ENCODE data around the gene PHF11.
A peak's percentile ranks its signal among the peaks of the same experiment; 100 is the strongest.

PHF11 gene

DNA sequence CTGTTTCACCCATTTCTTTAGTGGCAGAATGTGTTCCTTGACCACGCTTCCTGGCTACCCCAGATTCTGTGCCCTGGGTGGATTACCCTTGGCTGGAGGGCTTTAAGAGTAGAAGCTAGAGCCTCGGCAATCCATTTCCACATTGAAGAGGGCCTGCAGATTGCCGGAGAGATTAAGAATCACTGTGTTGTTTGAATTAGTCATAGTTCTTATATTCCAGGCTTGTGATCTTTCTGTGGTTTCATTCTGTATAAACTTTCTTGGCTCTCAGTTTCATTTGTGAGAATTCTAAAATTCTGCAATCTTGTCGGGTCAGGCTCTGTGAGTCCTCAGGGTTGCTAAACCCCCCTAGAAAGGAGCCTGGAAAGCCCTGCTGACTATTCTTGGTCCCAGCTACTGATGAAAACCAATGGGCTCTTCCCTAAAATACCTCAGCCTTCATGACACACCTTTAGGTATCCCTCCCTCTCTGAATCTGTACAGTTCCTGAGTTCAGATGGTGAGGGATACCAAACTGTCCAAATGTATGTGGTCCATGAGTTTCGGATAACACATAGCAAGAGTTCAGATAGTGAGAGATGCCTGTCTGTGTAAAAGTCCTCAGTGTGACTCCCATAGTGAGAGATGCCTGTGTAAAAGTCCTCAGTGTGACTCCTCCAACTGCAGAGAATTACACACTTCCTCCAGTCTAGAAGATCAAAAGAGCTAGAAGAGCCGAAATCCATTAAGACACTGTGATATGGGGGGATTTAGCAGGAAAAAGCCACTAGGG lies 4.3 kb downstream of the PHF11 start:
- DNase-seq = peak in 1 of 2 donors; percentile 16

DNA sequence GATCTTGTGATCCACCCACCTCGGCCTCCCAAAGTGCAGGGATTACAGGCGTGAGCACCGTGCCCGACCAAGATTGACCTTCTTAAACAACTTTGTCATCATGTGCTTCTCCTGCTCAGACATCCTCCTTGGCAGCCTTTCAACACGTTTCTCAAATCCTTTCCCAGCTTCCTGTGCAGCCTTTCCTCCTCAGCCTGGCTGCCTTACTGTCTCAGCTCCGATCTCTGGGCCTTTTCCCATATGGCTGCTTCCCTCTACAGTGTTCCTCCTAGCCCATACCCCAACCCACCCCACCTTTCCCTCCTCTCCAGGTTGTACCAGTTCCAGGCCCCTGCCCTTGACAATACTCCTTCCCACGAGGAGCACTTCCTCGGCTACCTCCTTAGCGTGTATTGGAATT lies 7.2 kb downstream of the PHF11 start:
- DNase-seq = no peak

DNA sequence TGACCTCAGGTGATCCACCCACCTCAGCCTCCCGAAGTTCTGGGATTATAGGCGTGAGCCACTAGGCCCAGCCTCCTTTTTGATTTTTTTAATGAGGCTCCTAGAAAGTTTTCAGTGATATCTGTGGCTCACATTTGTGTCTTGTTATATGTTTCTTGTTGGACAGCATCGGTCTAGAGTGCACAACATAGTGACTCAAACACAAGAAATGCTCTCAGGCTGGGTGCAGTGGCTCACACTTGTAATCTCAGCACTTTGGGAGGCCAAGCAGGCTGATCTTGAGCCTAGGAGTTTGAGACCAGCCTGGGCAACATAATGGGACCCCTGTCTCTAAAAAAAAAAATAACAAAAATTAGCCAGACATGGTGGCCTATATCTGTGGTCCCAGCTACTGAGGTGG lies 8.2 kb downstream of the PHF11 start:
- no peak for DNase-seq

DNA sequence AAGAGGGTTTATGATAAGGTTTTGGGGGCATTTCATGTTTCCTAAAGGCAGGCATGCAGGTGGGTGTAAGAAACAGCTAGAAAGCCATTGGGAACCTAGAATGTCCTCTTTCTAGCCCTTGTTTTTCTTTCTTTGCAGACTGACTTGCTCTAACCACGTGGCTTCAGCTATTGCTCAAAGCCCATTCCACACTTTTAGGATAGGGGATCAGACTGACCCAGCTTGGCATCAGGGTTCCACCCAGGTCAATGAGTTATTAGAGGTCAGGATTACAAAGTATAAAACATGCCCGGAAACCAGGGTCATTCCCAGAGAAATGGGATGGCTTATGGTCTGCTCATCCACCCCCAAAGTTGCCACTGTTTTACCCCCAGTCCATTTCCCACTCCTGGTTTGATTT lies 16.8 kb downstream of the PHF11 start:
- no peak for DNase-seq

DNA sequence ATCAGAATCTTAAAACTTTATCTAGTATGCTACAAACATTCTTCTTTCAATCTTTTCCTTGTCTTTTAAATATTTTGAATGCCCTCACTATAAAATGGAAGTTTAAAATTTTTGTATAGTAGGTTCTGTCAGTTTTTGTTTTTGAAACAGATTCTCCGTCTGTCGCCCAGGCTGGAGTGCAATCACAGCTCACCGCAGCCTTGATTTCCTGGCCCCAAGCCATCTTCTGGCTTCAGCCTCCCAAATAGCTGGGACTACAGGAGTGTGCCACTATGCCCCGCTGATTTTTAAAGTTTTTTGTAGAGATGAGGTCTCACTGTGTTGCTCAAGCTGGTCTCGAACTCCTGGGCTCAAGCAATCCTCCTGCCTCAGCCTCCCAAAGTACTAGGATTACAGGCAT lies 20.7 kb downstream of the PHF11 start:
- DNase-seq = no peak

DNA sequence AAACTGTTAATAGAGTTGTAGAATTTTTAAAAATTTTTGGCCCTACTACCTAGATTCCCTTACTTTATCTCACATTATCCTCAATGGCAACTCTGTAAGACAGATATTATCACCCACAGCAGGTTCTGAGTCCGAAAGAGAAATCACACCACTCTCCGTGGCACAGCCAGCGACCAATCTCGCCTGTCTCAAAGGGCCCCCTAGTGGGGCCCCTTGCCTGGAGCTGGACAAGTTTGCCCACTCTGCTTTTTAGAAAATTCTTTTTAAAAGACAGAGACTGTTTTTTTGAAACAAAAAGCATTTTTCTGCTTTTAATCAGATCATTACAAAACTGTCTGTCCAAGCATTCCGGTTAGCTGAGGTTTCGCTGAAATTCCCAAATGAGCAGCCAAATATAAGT lies 21.7 kb downstream of the PHF11 start:
- DNase-seq = no peak

DNA sequence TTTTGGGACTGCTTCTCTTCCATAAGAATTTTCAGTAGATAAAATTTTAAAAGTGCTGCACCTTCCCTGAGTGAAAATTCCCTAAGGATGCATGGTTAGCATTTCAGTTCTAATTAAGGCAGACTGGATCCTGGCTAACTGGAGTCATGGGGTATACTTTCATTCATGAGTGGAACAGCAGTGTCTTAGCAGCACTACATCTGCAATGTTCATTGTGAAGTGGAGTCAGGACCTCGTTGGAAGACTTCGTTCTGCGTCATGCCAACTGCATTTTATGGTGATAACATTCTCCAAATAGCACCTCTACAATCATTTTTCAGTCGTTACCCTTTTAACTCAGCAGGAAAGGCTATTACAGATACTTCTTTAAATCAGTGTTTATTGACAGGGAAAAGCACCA lies 25.5 kb downstream of the PHF11 start:
- no peak for DNase-seq

DNA sequence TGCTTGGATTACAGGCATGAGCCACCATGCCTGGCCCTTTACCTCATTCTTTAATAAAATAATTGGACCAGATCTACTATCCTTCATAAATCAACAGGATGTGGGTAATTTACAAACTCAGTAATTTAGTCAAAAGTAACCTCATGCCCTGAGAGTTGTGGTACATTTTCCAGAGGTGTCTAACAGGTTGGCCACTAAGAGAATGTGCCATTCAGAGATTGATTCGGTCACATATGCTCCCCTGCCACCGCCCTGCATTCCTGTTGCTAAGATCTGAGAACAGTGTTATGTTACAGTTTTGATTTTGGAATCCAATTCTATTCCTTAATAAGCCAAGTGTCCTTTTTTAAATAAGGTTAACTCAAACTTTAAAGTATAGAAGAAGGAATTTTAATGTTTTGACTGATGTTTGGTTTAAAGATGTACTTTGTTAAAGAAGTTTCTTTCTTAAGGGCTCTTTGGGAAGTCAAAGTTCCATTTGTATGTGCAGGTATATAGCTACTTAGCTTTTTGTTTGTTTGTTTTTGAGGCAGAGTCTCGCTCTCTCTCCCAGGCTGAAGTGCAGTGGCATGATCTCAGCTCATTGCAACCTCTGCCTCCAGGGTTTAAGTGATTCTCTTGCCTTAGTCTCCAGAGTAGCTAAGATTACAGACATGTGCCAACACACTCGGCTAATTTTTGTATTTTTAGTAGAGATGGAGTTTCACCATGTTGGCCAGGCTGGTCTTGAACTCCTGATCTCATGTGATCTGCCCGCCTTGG lies 29.2 kb downstream of the PHF11 start:
- no peak for DNase-seq

DNA sequence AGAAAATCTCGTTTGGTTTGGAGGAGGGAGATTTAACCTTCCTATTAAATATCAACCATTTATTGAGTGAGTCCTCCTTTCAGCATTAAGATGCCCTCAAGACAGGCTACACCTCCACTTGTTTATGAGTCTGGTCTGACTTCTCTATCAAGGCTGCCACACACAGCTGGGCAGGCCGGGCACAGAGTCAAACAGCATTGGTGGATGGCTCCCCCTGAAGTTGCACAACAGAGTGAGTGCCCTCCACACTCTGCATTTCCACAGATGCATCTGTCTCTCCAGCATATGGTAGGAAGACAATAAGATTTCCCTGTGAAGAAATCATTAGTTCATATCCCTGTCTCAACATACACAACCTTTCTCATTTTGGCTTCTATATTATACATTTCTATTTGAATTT lies 31.4 kb downstream of the PHF11 start:
- DNase-seq = no peak

DNA sequence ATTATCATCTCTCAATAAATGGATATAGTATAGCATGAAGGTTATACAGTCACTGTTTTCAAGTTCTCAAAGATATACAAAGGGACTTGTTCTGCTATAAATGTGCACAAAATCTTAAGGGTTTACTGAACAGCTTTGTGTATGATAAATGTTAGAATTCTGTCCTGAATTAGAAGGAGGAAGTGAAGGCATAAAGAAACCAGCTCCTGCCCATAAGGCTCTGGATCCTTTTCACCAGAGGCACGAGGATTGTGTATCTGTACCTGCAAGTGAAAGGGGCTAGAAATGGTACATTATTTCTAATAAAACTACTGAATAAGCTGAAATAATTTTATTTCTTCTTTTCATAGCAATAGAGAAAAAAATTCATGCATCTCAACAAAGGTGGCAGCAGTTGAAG lies 32.4 kb downstream of the PHF11 start:
- DNase-seq = no peak

DNA sequence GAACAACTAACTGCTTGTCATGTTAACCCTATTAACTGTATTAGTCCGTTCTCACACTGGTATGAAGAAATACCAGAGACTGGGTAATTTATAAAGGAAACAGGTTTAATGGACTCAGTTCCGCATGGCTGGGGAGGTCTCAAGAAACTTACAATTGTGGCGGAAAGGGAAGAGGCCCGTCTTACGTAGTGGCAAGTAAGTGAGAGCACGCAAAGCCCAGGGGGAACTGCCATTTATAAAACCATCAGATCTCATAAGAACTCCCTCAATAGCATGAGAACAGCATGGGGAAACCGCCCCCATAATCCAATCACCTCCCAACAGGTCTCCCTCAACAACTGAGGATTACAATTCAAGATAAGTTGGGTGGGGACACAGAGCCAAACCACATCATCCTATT lies 34.7 kb downstream of the PHF11 start:
- peak; percentile 9 to 29 for DNase-seq

DNA sequence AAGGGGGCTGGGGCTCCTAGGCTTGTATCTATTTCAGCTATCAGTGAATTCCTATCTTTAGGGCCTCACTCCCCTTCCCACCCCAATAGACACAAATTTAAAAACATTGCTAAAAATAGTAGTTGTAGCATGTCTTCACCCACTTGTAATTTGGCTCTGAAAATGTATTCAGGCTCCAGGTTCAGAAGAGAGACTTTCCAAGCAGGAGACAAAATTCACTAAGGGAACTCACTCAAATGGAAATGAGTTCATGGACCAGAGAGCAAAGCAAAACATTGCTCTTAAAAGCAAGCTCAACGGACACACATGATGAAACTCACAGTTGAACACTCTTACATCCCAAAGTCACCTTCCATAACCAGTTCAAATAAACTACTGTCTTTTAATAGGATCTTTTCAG lies 36.8 kb downstream of the PHF11 start:
- no peak for DNase-seq

DNA sequence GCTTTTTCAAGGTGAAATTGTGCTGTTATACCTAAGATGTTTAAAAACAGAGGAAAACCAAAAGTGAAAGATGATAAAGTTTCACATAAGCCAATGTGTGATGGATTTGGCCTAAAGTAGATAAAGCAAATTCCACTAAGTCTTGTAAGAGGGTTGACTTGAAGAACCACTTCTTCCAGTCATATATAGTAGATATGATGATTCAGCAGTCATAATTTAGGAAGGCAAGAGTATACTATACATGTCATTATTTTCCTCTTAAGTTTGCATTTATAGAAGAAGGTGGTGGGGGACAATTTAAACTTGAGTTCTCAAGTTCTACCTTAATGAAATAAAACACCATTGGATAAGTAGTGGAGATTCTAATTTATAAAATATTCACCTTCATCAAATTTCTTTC lies 37.3 kb downstream of the PHF11 start:
- DNase-seq = no peak

DNA sequence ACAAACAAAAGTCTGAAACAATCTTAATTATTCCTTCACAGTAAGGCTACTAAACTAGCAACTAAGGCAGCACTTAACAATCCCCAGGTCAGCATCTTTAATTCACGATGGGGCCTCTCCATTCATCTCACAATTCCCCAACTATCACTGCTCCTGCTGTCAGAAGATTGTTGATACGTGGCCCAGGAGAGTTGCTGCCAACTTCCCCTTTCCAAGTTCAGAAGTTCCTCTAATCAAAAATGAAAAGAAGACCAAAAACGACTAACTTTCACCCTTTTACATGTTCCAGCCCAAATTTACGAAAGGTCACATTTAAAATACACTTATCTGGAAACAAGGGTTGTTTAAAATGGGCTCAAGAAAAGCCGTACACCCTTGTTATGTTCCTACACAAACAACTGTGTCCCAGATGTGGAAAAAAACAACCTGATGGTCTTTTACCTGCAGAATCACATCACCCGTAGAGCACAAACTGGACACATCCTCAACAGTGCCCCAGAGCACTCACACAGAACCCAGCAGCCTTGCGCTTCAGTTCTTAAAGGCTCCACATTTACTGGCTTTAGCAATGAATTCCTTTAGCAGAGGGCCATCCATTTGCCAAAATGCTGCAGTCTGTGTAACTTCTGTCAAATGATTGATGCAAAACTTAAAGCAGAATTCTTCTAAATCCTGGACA lies 38.0 kb downstream of the PHF11 start:
- no peak for DNase-seq

DNA sequence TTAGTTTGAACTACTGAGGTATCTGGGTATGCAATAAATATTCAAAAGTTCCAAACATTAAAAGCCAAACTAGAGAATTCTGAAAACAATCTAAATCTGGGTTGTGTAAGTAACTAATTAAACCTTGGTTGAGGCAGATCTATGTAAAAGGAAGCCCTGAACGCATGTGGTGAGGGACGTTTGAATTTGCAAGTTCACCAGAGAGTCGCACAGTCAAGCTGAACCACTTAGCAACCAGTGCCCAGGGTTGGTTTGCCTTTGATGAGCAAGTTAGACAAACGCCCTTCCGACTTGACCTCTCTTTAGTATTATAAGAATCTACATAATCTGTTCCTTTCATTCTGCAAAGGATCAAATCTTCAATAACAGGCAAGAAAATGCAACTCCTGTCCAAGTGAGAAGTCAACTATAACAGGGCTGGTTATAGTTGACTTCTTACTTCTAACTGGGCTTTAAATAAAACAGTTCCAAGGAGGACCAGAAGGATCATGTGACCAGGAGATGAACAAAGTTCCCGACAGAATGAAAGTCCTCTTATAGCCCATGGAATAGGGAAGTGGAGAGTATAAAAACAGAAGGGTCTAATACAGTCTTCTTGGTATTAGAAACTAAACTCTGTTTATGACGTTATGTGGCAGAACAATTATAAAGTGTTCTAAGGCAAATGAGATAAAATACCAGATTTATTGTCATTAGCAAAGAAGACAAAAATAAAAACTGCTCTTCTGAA lies 40.6 kb downstream of the PHF11 start:
- DNase-seq = no peak

DNA sequence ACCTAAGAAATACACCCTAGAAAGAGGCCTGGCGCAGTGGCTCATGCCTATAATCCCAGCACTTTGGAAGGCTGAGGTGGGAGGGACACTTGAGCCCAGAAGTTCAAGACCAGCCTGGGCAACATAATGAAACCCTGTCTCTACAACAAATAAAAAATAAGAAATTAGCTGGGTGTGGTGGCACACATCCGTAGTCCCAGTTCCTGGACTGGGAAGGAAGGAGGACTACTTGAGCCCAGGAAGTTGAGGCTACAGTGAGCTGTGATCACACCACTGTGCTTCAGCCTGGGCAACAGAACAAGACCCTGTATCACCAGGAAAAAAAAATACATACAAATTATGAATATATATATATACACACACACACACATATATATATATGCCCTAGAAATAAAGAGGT lies 42.7 kb downstream of the PHF11 start:
- DNase-seq = no peak

DNA sequence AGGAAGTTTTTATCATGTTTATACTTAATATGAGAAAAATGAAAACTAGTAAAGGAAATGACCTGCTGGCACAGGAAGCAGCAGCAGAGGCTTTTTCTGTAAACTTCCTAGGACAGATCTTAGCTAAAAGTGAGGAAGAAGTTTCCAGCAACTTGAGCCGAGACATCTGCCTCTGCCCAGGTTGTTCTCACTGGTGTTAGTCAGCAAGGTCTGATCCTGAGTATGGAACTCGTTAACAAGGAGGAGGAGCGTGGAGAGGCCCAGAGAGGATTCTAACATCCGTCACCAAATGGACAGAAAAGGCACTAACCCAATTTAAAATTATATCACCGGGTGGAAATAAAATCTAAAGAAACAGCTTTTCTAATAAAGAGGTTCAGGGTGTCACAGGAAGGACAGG lies 43.6 kb downstream of the PHF11 start:
- DNase-seq = no peak

DNA sequence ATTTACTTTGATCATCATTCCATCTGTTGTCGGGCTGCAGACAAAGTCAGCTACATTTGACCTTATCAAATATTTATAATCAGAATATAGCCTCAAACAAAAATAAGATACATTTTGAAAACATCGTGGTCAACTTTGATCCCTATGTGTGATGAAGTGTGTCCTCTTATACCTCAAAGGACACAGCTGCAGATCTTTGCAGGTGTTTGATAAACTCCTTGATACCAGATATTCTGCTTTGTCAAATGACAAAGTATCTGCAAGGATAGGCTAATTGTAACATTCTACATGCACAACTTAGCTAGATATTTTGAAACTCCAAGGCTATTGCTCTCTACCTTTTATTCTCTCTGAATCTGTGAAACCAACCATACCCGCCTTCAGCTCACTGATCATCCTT lies 44.0 kb downstream of the PHF11 start:
- no peak for DNase-seq

DNA sequence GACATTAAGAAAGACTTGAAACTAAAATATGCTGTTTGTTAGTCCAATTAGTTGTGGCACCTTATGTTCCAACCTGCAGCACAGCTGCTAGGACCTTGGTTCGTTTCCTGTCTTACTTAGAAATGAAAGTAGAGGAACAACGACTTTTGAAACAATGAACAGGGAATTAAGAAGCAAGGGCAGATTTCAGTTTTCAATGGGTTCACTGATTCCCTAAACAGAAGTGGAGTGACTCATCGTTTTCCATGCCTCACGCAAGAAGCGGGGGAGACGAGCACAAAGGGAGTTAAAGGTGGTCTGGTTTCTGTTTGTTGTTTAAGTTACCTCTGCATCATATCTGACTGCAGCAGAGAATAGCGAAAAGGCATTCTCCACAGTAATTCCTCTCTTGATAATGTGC lies 44.8 kb downstream of the PHF11 start:
- no peak for DNase-seq

DNA sequence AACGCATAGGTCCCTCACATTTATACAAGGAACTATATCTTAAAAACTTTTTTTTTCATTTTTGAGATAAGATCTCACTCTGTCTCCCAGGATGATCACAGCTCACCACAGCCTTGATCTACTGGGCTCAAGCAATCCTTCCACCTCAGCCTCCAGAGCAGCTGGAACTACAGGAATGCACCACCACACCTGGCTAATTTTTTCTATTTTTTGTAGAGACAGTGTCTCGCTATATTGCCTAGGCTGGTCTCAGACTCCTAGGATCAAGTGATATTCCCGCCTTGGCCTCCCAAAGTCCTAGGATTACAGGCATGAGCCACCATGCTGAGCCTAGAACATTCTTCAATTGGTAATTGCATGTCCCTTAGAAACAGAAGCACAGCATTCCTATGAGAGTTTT lies 47.9 kb downstream of the PHF11 start:
- no peak for DNase-seq

DNA sequence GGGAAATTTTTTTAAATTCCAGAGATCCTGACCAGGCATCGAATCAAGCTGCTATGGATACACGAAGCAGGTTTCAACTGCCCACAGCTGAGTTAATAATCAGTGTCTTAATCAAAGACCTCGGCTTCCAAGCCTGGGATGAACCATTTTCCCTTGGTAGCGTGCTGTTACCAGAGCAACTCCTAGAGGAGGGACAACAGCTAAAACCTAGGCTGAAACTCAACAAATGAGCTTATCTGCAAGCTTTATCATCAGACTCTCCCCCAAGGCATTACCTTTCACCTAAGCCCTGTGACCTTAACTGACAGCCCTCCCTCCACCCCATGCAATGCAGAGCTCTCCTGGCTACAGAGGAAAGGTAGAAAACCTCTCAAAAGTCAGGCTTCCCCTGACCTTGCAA lies 49.9 kb downstream of the PHF11 start:
- DNase-seq = no peak

DNA sequence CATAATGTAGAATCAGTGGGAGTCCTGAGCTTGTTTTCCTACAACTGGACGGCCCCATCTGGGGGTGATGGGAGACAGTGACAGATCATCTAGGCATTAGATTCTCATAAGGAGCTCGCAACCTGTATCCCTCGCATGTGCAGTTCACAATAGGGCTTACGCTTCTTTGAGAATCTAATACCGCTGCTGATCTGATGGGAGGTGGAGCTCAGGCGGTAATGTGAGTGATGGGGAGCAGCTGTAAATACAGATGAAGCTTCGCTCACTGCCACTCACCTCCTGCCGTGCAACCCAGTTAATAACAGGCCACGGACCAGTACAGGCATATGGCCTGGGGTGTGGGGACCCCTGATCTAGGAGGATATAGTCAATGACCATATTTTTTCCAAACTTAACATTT lies 50.8 kb downstream of the PHF11 start:
- DNase-seq = no peak

DNA sequence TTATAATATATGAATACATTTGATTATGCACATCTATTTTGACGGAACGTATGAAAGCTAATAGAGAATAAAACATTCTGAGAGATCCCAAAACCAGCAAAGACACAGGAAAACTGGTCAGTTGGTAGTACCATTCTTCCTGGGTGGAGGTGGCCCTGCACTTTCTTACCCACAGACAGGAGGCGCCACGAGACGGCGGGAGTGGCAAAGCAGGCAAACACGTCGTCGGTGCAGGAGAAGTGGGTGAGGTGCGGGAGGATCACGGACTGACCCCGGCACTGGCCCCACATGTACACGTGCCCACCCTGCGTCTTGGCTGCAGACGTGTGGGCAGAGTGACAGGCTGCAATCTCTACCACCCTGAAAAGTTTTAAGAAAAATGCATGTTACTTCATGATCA lies 53.5 kb downstream of the PHF11 start:
- DNase-seq = no peak

Data from CD4-positive, alpha-beta T cell treated with Interleukin-4 for 1 hour (primary cell).